AG10803 (cell line): ENCODE data around the gene TLCD3B.
"Not testable (repeated sequence)": the region's sequence is repeated elsewhere in the genome, so short reads cannot be mapped to it uniquely, and the experiment has no call there.

Experiments used
- DNase-seq: peaks from one replicate; pipeline ENCODE4 v3.0.0; 2010; ENCODE audit warnings: low read depth
- H3K4me3 ChIP-seq: 2 replicates; pipeline ENCODE4 v1.5.1; 2011; ENCODE audit warnings: mild to moderate bottlenecking, low read length, control low read depth
- CTCF ChIP-seq: conservative IDR thresholded peaks from 2 replicates; pipeline ENCODE4 v1.5.1; 2011; ENCODE audit warnings: mild to moderate bottlenecking, low read length, control low read depth, inconsistent platforms

Gene TLCD3B

GRCh38 chr16:30046588-30046987, 15.5 kb upstream of the TLCD3B start:
- TF ChIP-seq CTCF: no peak
- H3K4me3 ChIP-seq: no peak overlapping the region
- DNase-seq: no peak

- no peak for TF ChIP-seq CTCF
- no peak for DNase-seq
- no peak overlapping the region for H3K4me3 ChIP-seq
Observed at GRCh38 chr16:30046178-30046577, 15.1 kb upstream of the TLCD3B start.

GRCh38 chr16:30041841-30042240, 10.8 kb upstream of the TLCD3B start:
- no peak overlapping the region for H3K4me3 ChIP-seq
- peak; percentile 54 for TF ChIP-seq CTCF
- DNase-seq: peak; percentile 44

GRCh38 chr16:30040690-30041089, 9.6 kb upstream of the TLCD3B start:
- H3K4me3 ChIP-seq, DNase-seq: not testable (repeated sequence)

GRCh38 chr16:30040221-30040620, 9.2 kb upstream of the TLCD3B start:
- H3K4me3 ChIP-seq: no peak overlapping the region
- no peak for TF ChIP-seq CTCF
- no peak for DNase-seq

GRCh38 chr16:30033270-30033669, 2.2 kb upstream of the TLCD3B start:
- no peak overlapping the region for H3K4me3 ChIP-seq
- DNase-seq: no peak
- no peak for TF ChIP-seq CTCF

GRCh38 chr16:30032083-30032819, 1.2 kb upstream of the TLCD3B start:
- peak; percentile 58 for DNase-seq
- peak; percentile 84 for TF ChIP-seq CTCF
- H3K4me3 ChIP-seq: no peak overlapping the region
